Measurements from ENCODE around the gene SMG1.

DNA sequence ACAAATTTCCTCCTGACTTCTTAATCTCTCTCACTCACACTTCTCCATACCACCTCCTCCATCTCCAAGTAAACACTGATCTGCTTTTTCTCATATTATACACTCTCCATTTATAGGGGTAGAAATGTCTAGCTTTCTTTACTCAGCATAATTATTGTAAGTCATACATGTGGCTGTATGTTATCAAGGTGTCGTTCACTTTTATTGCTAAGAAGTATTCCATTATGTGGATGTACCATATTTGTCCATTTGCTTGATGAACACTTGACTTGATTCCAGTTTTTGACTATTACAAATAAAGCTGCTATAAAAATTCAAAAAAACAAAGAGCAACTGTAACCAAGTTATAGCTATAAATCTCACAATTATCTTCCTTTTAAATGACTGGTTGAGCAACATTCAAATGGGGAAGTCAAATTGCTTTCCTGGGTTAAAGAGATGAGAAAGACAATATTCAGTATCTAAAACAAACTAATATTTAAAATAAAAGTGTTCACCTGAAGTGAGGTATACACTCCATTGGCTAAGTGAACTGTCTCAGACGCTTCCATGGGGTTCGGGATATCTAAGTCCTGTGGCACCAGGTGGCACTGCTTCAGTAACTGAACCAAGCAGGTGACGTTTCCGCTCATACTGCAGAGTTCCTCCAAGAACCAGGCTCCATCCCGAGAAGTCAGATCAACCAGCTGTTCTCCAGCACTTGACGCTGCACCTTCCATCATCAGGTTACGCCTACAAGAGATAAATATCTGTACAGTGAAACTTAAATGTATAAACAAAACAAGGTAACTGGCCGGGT, 92.3 kb downstream of the SMG1 start:
- TF ChIP-seq CTCF (IDR thresholded peaks at IDR 0.05; ENCODE audit: poor library complexity) (no peak), EZH2phosphoT487 (IDR thresholded peaks at IDR 0.05; ENCODE audit: low read depth, severe bottlenecking, unreplicated experiment) (no peak)

Data from hepatocyte (in vitro differentiated cells).